ENCODE results near the gene TSPAN5.

TSPAN5 gene

GRCh38 chr4:98630737-98631454, 27.5 kb downstream of the TSPAN5 start:
- Histone ChIP-seq H3K4me3 (replicated peaks; ENCODE audit: insufficient read depth, low read length) (no peak overlapping the region), H3K27ac (replicated peaks) (no peak overlapping the region), H3K27me3 (ENCODE audit: insufficient read depth, poor library complexity, severe bottlenecking) (no peaks in the 10 kb centered on the region)
- TF ChIP-seq REST (IDR thresholded peaks at IDR 0.05; ENCODE audit: insufficient replicate concordance, low read depth) (no peak), GABPA (IDR thresholded peaks at IDR 0.05; ENCODE audit: low read depth) (no peak), CTCF (IDR thresholded peaks at IDR 0.05; ENCODE audit: insufficient read depth, low read length) (no peak)
- DNase-seq (ENCODE audit: low read depth in 1 of 2, low spot score in 1 of 2) = no peak

GRCh38 chr4:98627531-98628257, 30.7 kb downstream of the TSPAN5 start:
- TF ChIP-seq POLR2AphosphoS5 (IDR thresholded peaks at IDR 0.05; ENCODE audit: low read depth) = no peak
- no peak for TF ChIP-seq REST (IDR thresholded peaks at IDR 0.05; ENCODE audit: insufficient replicate concordance, low read depth)
- no peak for TF ChIP-seq GABPA (IDR thresholded peaks at IDR 0.05; ENCODE audit: low read depth)
- TF ChIP-seq SPI1 (IDR thresholded peaks at IDR 0.05; ENCODE audit: borderline replicate concordance, low read depth) = no peak
- no peak for TF ChIP-seq CTCF (IDR thresholded peaks at IDR 0.05; ENCODE audit: insufficient read depth, low read length)
- DNase-seq (ENCODE audit: low read depth in 1 of 2, low spot score in 1 of 2) = no peak
- Histone ChIP-seq H3K27ac (replicated peaks) (no peak overlapping the region), H3K27me3 (ENCODE audit: insufficient read depth, poor library complexity, severe bottlenecking) (no peaks in the 10 kb centered on the region), H3K4me3 (replicated peaks; ENCODE audit: insufficient read depth, low read length) (no peak overlapping the region)

GRCh38 chr4:98626350-98626749, 32.1 kb downstream of the TSPAN5 start:
- TF ChIP-seq REST (IDR thresholded peaks at IDR 0.05; ENCODE audit: insufficient replicate concordance, low read depth) (no peak), SPI1 (IDR thresholded peaks at IDR 0.05; ENCODE audit: borderline replicate concordance, low read depth) (no peak), POLR2AphosphoS5 (IDR thresholded peaks at IDR 0.05; ENCODE audit: low read depth) (no peak)
- Histone ChIP-seq H3K27ac (replicated peaks) (no peak overlapping the region), H3K4me3 (replicated peaks; ENCODE audit: insufficient read depth, low read length) (no peak overlapping the region), H3K27me3 (ENCODE audit: insufficient read depth, poor library complexity, severe bottlenecking) (no peaks in the 10 kb centered on the region)
- DNase-seq (ENCODE audit: low read depth in 1 of 2, low spot score in 1 of 2) = no peak

Measured in HL-60 (cell line).